Epithelial cell of prostate (primary cell): ENCODE measurements around the gene ARL6.
"Not testable (repeated sequence)": the region's sequence is repeated elsewhere in the genome, so short reads cannot be mapped to it uniquely, and the experiment has no call there.

Experiments
- DNase-seq: peaks from one replicate; pipeline ENCODE4 v3.0.0-alpha.2; 2011; ENCODE audit warnings: low read depth, low spot score
- H3K27ac ChIP-seq: fragments of 450-650 bp; 2 replicates; pipeline ENCODE4 v1.5.1; 2017; ENCODE audit warnings: mild to moderate bottlenecking

Gene ARL6

DNA sequence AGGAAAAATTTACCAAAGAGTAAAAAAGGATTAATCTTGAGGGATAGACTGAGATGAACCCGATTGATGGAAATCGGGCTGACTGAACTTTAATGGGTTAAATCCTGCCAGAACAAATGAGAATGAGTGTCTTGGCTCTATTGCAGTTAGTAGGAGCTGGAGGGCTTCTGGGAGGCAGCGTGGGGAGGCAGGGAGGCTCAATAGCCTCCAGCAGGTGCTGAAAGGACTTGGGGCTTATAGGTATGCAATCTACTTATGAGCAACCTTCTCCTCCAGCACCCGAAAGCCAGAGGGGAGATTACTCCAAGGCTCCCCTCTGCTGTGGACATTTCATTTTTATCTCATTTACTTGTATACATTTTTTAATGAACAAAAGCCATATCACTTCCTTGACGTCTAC is 56.2 kb downstream of the ARL6 start:
- no peak overlapping the region for H3K27ac ChIP-seq

GRCh38 chr3:97821287-97821773 is 56.8 kb downstream of the ARL6 start:
- DNase-seq = no peak

More for the DNA sequence above, 56.2 kb downstream of the ARL6 start:
- DNase-seq = no peak

DNA sequence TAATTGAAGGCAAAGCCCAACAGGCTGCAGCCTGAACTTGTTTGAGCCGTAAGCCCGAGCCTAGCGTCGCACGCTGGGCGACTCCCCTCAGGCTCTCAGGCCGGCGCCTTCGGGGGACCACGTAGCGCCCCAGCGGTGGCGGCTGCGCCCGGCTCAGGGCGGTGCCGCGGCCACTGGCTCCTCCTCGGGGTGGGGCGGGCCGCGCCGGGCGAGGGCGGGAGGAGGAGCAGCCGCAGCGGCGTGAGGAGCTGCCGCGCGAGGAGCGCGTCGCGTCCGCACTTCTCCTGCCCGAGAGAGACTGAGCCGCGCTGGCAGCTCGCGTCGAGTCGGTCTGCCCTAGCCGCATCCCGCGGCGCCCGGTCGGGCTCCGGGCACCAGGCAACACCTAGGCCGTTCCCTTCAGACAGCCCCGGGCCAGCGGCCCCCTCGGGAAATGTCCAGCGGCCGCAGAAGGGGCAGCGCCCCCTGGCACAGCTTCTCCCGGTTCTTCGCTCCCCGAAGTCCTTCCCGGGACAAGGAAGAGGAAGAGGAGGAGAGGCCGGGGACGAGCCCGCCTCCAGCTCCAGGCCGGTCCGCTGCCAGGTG is 57.3 kb downstream of the ARL6 start, which contains the start of gene CRYBG3:
CRYBG3 (plus strand) TSS at position 238 of the 585 bp plus-strand sequence; CDS start at position 434, 196 bp downstream.
- H3K27ac ChIP-seq = peak within 1 kb of the TSS; percentile 41
- DNase-seq = no peak

More at GRCh38 chr3:97821287-97821773, 56.8 kb downstream of the ARL6 start:
- peak overlapping the region; percentile 41 for H3K27ac ChIP-seq

DNA sequence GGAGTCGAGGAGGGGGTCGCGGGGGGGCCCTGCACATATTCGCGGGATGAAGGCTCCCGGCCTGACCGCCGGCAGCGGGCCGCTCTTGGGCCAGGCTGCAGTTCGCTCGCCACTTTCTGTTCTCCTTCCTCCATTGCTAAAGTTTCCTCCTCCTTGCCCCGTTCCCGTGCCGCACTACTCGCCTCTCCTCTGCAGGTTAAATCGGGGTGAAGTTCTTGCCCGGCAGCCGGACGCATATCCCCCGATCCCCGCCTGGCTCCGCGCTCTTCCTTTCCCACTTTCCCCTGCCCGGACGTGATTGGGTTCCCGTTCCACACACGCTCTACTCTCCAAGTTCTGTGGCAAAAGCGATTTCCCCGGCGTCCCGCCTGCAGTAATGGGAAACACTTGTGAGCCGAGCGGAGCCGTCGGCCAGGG is 57.8 kb downstream of the ARL6 start:
- DNase-seq = no peak
- peak overlapping the region; percentile 41 for H3K27ac ChIP-seq

GRCh38 chr3:97823046-97824004 is 58.8 kb downstream of the ARL6 start:
- H3K27ac ChIP-seq = no peak overlapping the region
- DNase-seq = no peak

GRCh38 chr3:97825101-97825500 is 60.5 kb downstream of the ARL6 start:
- no peak for DNase-seq

GRCh38 chr3:97827741-97828471 is 63.3 kb downstream of the ARL6 start:
- no peak overlapping the region for H3K27ac ChIP-seq

More at GRCh38 chr3:97825101-97825500, 60.5 kb downstream of the ARL6 start:
- H3K27ac ChIP-seq = no peak overlapping the region

GRCh38 chr3:97829198-97829597 is 64.6 kb downstream of the ARL6 start:
- DNase-seq = no peak
- no peak overlapping the region for H3K27ac ChIP-seq

More at GRCh38 chr3:97827741-97828471, 63.3 kb downstream of the ARL6 start:
- DNase-seq = no peak

- no peak for DNase-seq
Observed at GRCh38 chr3:97830638-97831037, 66.1 kb downstream of the ARL6 start.

GRCh38 chr3:97831140-97831539 is 66.6 kb downstream of the ARL6 start:
- H3K27ac ChIP-seq = no peak overlapping the region
- no peak for DNase-seq

More at GRCh38 chr3:97830638-97831037, 66.1 kb downstream of the ARL6 start:
- H3K27ac ChIP-seq = no peak overlapping the region

- not testable (repeated sequence) for H3K27ac ChIP-seq, DNase-seq
Observed at GRCh38 chr3:97833184-97833583, 68.6 kb downstream of the ARL6 start.

DNA sequence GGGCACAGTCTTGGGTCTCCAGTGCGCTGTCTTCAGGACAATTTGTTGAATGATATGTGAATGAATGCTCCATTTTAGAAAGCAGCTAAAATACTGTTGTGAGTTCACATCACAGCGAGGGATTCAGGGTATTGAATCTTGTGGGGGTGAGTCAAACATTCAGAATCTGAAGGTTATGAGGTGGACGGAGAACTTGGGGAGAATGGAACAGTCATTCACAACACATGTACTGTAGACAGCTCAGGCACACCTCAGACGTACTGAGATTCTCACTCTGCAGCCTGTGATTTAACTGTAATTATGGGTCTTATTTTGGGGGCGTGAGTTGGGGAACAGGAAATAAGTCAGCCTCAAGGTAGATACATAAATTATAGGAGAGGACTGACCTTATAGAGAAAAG is 71.2 kb downstream of the ARL6 start:
- no peak for DNase-seq
- H3K27ac ChIP-seq = no peak overlapping the region

DNA sequence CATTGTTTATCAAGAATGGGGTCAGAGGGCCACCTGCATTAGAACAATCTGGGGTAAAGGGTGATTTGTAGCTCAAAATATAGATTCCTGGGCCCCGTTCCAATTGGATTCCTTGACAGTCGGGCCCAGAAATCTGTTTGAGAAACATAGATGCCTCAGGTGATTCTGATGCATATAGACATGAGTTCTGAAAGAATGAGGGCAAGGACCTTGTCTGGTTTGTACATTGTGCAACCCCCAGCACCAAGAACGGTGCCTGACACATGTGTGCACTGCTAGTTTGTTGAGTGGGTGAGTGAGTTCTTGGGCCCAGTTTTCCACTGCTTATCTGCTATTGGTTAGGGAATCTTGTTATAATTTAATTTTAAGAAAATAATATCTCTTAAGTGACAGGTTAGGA is 73.8 kb downstream of the ARL6 start:
- DNase-seq = no peak
- no peak overlapping the region for H3K27ac ChIP-seq

- no peak overlapping the region for H3K27ac ChIP-seq
- no peak for DNase-seq
Observed at GRCh38 chr3:97839944-97840343, 75.4 kb downstream of the ARL6 start.

DNA sequence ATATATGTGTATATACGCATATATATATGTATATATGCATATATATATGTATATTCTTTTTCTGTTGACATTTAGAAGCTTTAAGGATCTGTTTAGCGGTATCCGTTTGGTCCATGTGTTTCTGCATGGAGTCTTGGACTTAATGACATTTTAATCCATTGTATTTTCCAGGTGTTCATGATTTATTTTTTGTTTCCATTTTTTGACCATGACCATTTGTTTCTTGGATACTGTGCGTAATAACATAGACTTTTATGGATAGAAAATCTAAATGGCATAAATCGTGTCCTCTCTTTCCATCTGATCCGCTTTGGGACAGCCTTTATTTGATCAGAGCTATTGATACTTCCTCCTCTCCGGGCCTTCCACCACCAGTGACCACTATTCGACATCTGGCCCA is 76.7 kb downstream of the ARL6 start:
- DNase-seq = no peak
- H3K27ac ChIP-seq = no peak overlapping the region

GRCh38 chr3:97841956-97842355 is 77.4 kb downstream of the ARL6 start:
- DNase-seq = no peak
- H3K27ac ChIP-seq = no peak overlapping the region

DNA sequence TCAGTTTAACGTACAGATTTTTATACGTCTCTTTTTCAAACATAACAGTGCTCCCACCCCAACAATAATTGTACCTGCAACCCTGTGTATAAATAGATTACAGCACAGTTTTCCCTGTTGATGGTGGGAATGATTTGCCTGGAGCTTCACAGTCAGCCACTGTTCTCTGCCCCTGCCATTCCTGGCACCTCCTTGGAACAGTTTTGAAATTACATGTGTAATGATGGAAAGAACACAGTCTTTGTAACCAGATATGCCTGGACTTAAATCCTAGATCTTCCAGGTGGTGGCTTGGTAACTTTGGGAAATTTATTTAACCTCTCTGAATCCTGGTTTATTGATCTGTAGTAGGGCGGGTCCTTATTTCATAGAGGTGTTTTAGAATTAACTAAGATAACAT is 84.2 kb downstream of the ARL6 start:
- no peak for DNase-seq
- H3K27ac ChIP-seq = no peak overlapping the region
